IMR-90 (cell line): Measurements from ENCODE around the gene IFI35. TPM values are rescaled to one million over a fixed set of nuclear protein-coding genes. Genes with fewer than 3 reads are reported as not detected.

Experiments used
- ATAC-seq: fragments of 200-7000 bp; cut with Tn5 transposase; 2 replicates; pipeline ENCODE4 v1.9.1; 2020; ENCODE audit warnings: low read depth, mild to moderate bottlenecking, moderate library complexity
- BruUV-seq: library from RNA; stranded (reverse); fragments of 400-500 nt; replicated peaks from 2 replicates; lab custom pipeline; 2021; lab: Mats Ljungman, UMichigan
- CTCF ChIA-PET: fragments of 300-600 bp; formaldehyde crosslinking; extraction: SDS; loops from one replicate; lab custom pipeline; 2021; ENCODE audit warnings: antibody characterized with exemption; lab: Yijun Ruan, JAX
- POLR2A ChIA-PET: fragments of 300-600 bp; sonication (Branson Sonifier 250); formaldehyde crosslinking; loops from one replicate; lab custom pipeline; 2022; ENCODE audit warnings: antibody characterized with exemption; ENCODE audit not compliant: unreplicated experiment; lab: Charles Lee
- DNase-seq: peaks from one replicate; pipeline ENCODE4 v3.0.0; 2013
- H2AFZ ChIP-seq: replicated peaks from 2 replicates; pipeline ENCODE3; 2013; ENCODE audit warnings: low read length, mild to moderate bottlenecking; ENCODE audit not compliant: poor library complexity
- H2AK5ac ChIP-seq: 2 replicates; pipeline ENCODE4 v1.6.1; 2013; ENCODE audit warnings: low read depth, low read length, inconsistent platforms
- H2AK9ac ChIP-seq: replicated peaks from 2 replicates; pipeline ENCODE3; 2013; ENCODE audit warnings: mild to moderate bottlenecking, low read depth, low read length, moderate library complexity; ENCODE audit not compliant: poor library complexity
- H2BK120ac ChIP-seq: 2 replicates; pipeline ENCODE4 v1.6.1; 2013; ENCODE audit warnings: low read depth, low read length, inconsistent platforms
- H2BK15ac ChIP-seq: 3 replicates; pipeline ENCODE4 v1.6.1; 2013; ENCODE audit warnings: low read depth, low read length, inconsistent platforms
- H2BK20ac ChIP-seq: 2 replicates; pipeline ENCODE4 v1.6.1; 2013; ENCODE audit warnings: low read depth, mild to moderate bottlenecking, inconsistent platforms, low read length, moderate library complexity
- H2BK5ac ChIP-seq: 2 replicates; pipeline ENCODE4 v1.6.1; 2013; ENCODE audit warnings: mild to moderate bottlenecking, low read depth, low read length, inconsistent platforms; ENCODE audit not compliant: poor library complexity, severe bottlenecking
- H3K14ac ChIP-seq: replicated peaks from 2 replicates; pipeline ENCODE4 v1.6.1; 2013; ENCODE audit warnings: low read depth, low read length, inconsistent platforms
- H3K18ac ChIP-seq: 2 replicates; pipeline ENCODE4 v1.6.1; 2013; ENCODE audit warnings: low read depth, low read length, control low read depth
- H3K23ac ChIP-seq: 2 replicates; pipeline ENCODE4 v1.6.1; 2013; ENCODE audit warnings: low read depth, low read length, inconsistent platforms
- H3K27ac ChIP-seq: 2 replicates; pipeline ENCODE4 v1.5.1; 2013; ENCODE audit warnings: mild to moderate bottlenecking, control low read depth, low read length; ENCODE audit not compliant: insufficient read depth
- H3K27me3 ChIP-seq: 2 replicates; pipeline ENCODE4 v1.6.1; 2013; ENCODE audit warnings: low read length; ENCODE audit not compliant: control insufficient read depth, insufficient read depth
- H3K36me3 ChIP-seq: 2 replicates; pipeline ENCODE4 v1.6.1; 2013; ENCODE audit warnings: low read length, mixed read lengths; ENCODE audit not compliant: control insufficient read depth, insufficient read depth
- H3K4ac ChIP-seq: 2 replicates; pipeline ENCODE4 v1.6.1; 2013; ENCODE audit warnings: low read depth, low read length, inconsistent platforms
- H3K4me1 ChIP-seq: 2 replicates; pipeline ENCODE4 v1.6.1; 2013; ENCODE audit warnings: low read length, mixed read lengths; ENCODE audit not compliant: control insufficient read depth, insufficient read depth
- H3K4me2 ChIP-seq: 2 replicates; pipeline ENCODE4 v1.6.1; 2013; ENCODE audit warnings: low read depth, mild to moderate bottlenecking, control low read depth, low read length, moderate library complexity
- H3K4me3 ChIP-seq: 2 replicates; pipeline ENCODE4 v1.5.1; 2013; ENCODE audit warnings: low read depth, mild to moderate bottlenecking, control low read depth, low read length, moderate library complexity; ENCODE audit not compliant: insufficient read depth
- H3K56ac ChIP-seq: 2 replicates; pipeline ENCODE4 v1.6.1; 2013; ENCODE audit warnings: low read length, inconsistent platforms; ENCODE audit not compliant: insufficient read depth; ENCODE audit errors: extremely low read depth
- H3K79me1 ChIP-seq, 2 experiments: 2 replicates each; pipeline ENCODE4 v1.6.1; 2013; ENCODE audit warnings: low read length in 2 of 2, inconsistent platforms in 1 of 2, low read depth in 1 of 2
- H3K9ac ChIP-seq: 2 replicates; pipeline ENCODE4 v1.6.1; 2013; ENCODE audit warnings: low read depth, low read length, control low read depth
- H3K9me1 ChIP-seq: 2 replicates; pipeline ENCODE4 v1.6.1; 2013; ENCODE audit warnings: low read length, inconsistent platforms; ENCODE audit not compliant: insufficient read depth
- H3K9me3 ChIP-seq: 2 replicates; pipeline ENCODE4 v1.6.1; 2013; ENCODE audit warnings: low read length; ENCODE audit not compliant: control insufficient read depth, insufficient read depth
- H4K20me1 ChIP-seq: 2 replicates; pipeline ENCODE4 v1.6.1; 2013; ENCODE audit warnings: low read length, inconsistent platforms; ENCODE audit not compliant: insufficient read depth
- H4K5ac ChIP-seq: 2 replicates; pipeline ENCODE4 v1.6.1; 2013; ENCODE audit warnings: mild to moderate bottlenecking, low read depth, low read length, control low read depth
- H4K8ac ChIP-seq, 2 experiments: 2 replicates each; pipeline ENCODE4 v1.6.1; 2013; ENCODE audit warnings: low read depth in 2 of 2, low read length in 2 of 2, control low read depth in 1 of 2, inconsistent platforms in 1 of 2
- H4K91ac ChIP-seq: 2 replicates; pipeline ENCODE4 v1.6.1; 2013; ENCODE audit warnings: low read depth, low read length, inconsistent platforms; ENCODE audit not compliant: insufficient read depth
- BHLHE40 ChIP-seq: fragments of 150-350 bp; IDR thresholded peaks from 2 replicates; pipeline ENCODE4 v1.6.1; 2016; ENCODE audit warnings: mild to moderate bottlenecking, low read depth, low read length
- CEBPB ChIP-seq: IDR thresholded peaks from 2 replicates; pipeline ENCODE4 v1.6.1; 2012; ENCODE audit warnings: low read depth, low read length, improper control_type of control experiment
- CHD1 ChIP-seq: IDR thresholded peaks from 2 replicates; pipeline ENCODE4 v1.6.1; 2012; ENCODE audit warnings: low read depth, low read length, improper control_type of control experiment
- ELK1 ChIP-seq: fragments of 150-350 bp; IDR thresholded peaks from 2 replicates; pipeline ENCODE4 v1.6.1; 2016; ENCODE audit warnings: low read depth, mild to moderate bottlenecking, low read length, moderate library complexity, borderline replicate concordance
- FOS ChIP-seq: fragments of 150-350 bp; IDR thresholded peaks from 2 replicates; pipeline ENCODE4 v1.6.1; 2016; ENCODE audit warnings: low read depth, low read length
- MAFK ChIP-seq: IDR thresholded peaks from 2 replicates; pipeline ENCODE4 v1.6.1; 2012; ENCODE audit warnings: low read depth, low read length, improper control_type of control experiment
- MAZ ChIP-seq: IDR thresholded peaks from 2 replicates; pipeline ENCODE4 v1.6.1; 2012; ENCODE audit warnings: low read depth, mild to moderate bottlenecking, low read length, improper control_type of control experiment, moderate library complexity, borderline replicate concordance
- MXI1 ChIP-seq: IDR thresholded peaks from 2 replicates; pipeline ENCODE4 v1.6.1; 2012; ENCODE audit warnings: low read depth, mild to moderate bottlenecking, low read length, moderate library complexity, borderline replicate concordance
- NFE2L2 ChIP-seq: fragments of 150-350 bp; IDR thresholded peaks from 2 replicates; pipeline ENCODE4 v1.6.1; 2016; ENCODE audit warnings: low read depth, mild to moderate bottlenecking, low read length
- POLR2A ChIP-seq: IDR thresholded peaks from 2 replicates; pipeline ENCODE4 v1.6.1; 2012; ENCODE audit warnings: mild to moderate bottlenecking, low read depth, low read length
- RAD21 ChIP-seq: IDR thresholded peaks from 2 replicates; pipeline ENCODE4 v1.6.1; 2012; ENCODE audit warnings: low read length, improper control_type of control experiment
- RCOR1 ChIP-seq: IDR thresholded peaks from 2 replicates; pipeline ENCODE4 v1.6.1; 2012; ENCODE audit warnings: mild to moderate bottlenecking, low read length, improper control_type of control experiment; ENCODE audit not compliant: insufficient replicate concordance
- RFX5 ChIP-seq: IDR thresholded peaks from 2 replicates; pipeline ENCODE4 v1.8.0; 2012; ENCODE audit warnings: low read depth, mild to moderate bottlenecking, low read length, moderate library complexity
- SMC3 ChIP-seq: fragments of 150-350 bp; IDR thresholded peaks from 2 replicates; pipeline ENCODE4 v1.6.1; 2016; ENCODE audit warnings: low read depth, mild to moderate bottlenecking, antibody characterized with exemption, low read length, moderate library complexity
- USF2 ChIP-seq: fragments of 150-350 bp; IDR thresholded peaks from 2 replicates; pipeline ENCODE4 v1.6.1; 2017; ENCODE audit warnings: mild to moderate bottlenecking, antibody characterized with exemption, low read length, low read depth
- WGBS, 2 experiments: methylation state at CpG; one replicate each; pipeline versions ENCODE4 v1.1.5 to v1.1.7; 2013; ENCODE audit warnings: missing lambda C conversion rate in 2 of 2; ENCODE audit not compliant: insufficient read length in 1 of 2; ENCODE audit errors: extremely low coverage in 2 of 2; 5-methylcytosine and 5-hydroxymethylcytosine counted together
- dilution Hi-C: fragments of 300-500 bp; cut with HindIII; formaldehyde crosslinking; loops from one replicate; pipeline ENCODE4 v1.14.3; 2018; ENCODE audit warnings: low sequenced_read_pairs; ENCODE audit not compliant: unreplicated experiment
- in situ Hi-C: fragments of 300-500 bp; cut with MboI; formaldehyde crosslinking; loops from 3 replicates; pipeline ENCODE4 v1.14.3; 2019; ENCODE audit warnings: low sequenced_read_pairs, inconsistent platforms, mixed read lengths
- intact Hi-C: fragments of 100-400 bp; cut with micrococcal nuclease; formaldehyde crosslinking; loops from 2 replicates; pipeline ENCODE4 v1.10.0; 2022
- polyA plus RNA-seq, 3 experiments: library from polyadenylated mRNA; depleted of rRNA; stranded (reverse); fragments of >200 nt; gene quantifications; 2 replicates each; pipeline ENCODE4 v1.2.3, GENCODE V29; 2012; ENCODE audit warnings: low replicate concordance in 1 of 3
- total RNA-seq: library from RNA; depleted of rRNA; stranded (reverse); fragments of >200 nt; gene quantifications from 2 replicates; pipeline ENCODE4 v1.2.3, GENCODE V29; 2012

Gene IFI35
- total and polyA plus RNA-seq, 2 of the 4 experiments (the other 2 are of a cell fraction) = 15.8 to 17.0 TPM

- WGBS, 2 experiments = no CpG with 5 or more reads among the region's 12 CpGs
- Histone ChIP-seq H3K27ac (no peak overlapping the region), H2AK9ac (no peak overlapping the region), H3K4me2 (no peak overlapping the region), H3K9me3 (no peaks in the 10 kb centered on the region), H3K4ac (no peak overlapping the region), H4K91ac (no peak overlapping the region), H2BK20ac (no peak overlapping the region), H3K27me3 (no peaks in the 10 kb centered on the region), H4K20me1 (no peaks in the 10 kb centered on the region), H3K56ac (no peak overlapping the region), H3K23ac (no peak overlapping the region), H2BK5ac (no peak overlapping the region), H4K5ac (no peak overlapping the region), H3K18ac (no peak overlapping the region), H3K4me3 (no peak overlapping the region), H2AK5ac (no peak overlapping the region), H3K79me1 (no peaks in the 10 kb centered on the region), H2AFZ (peak overlapping the region; percentile 67), H3K36me3 (no peaks in the 10 kb centered on the region), H3K4me1 (peaks cover 6% of the 10 kb centered on the region; the same call in 1 of the 2 replicates), H4K8ac (no peak overlapping the region), H3K9me1 (no peaks in the 10 kb centered on the region; the same call in 1 of the 2 replicates), H2BK15ac (no peak overlapping the region), H3K9ac (no peak overlapping the region), H2BK120ac (no peak overlapping the region), H3K14ac (no peak overlapping the region)
- intact Hi-C loops (no loop called here), in situ Hi-C loops (no loop called here), dilution Hi-C loops (no loop called here)
- ATAC-seq (no peak), DNase-seq (no peak)
- no peak for TF ChIP-seq ELK1
- TF ChIP-seq MAFK = no peak
- no peak for TF ChIP-seq BHLHE40
- no peak for TF ChIP-seq CEBPB
- TF ChIP-seq MAZ = no peak
- TF ChIP-seq SMC3 = no peak
- TF ChIP-seq RFX5 = no peak
- no peak for TF ChIP-seq MXI1
- no peak for TF ChIP-seq POLR2A
- no peak for TF ChIP-seq NFE2L2
- TF ChIP-seq RCOR1 = no peak
- TF ChIP-seq RAD21 = no peak
- no peak for TF ChIP-seq CHD1
- TF ChIP-seq USF2 = no peak
- TF ChIP-seq FOS = no peak
- ChIA-PET POLR2A (no interaction called here), CTCF (no interaction called here)
- no TSS peak for BruUV-seq
Measured at GRCh38 chr17:43033948-43034881, 27.6 kb downstream of the IFI35 start.
